GM19452 (cell line): ENCODE data around the gene KCTD5.
"Not testable (repeated sequence)": the region's sequence is repeated elsewhere in the genome, so short reads cannot be mapped to it uniquely, and the experiment has no call there.

Source experiments
- ATAC-seq: cut with Tn5 transposase; IDR thresholded peaks from one replicate; pipeline ENCODE4 v1.9.1; 2021; ENCODE audit not compliant: unreplicated experiment

KCTD5 gene, protein sequence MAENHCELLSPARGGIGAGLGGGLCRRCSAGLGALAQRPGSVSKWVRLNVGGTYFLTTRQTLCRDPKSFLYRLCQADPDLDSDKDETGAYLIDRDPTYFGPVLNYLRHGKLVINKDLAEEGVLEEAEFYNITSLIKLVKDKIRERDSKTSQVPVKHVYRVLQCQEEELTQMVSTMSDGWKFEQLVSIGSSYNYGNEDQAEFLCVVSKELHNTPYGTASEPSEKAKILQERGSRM

DNA sequence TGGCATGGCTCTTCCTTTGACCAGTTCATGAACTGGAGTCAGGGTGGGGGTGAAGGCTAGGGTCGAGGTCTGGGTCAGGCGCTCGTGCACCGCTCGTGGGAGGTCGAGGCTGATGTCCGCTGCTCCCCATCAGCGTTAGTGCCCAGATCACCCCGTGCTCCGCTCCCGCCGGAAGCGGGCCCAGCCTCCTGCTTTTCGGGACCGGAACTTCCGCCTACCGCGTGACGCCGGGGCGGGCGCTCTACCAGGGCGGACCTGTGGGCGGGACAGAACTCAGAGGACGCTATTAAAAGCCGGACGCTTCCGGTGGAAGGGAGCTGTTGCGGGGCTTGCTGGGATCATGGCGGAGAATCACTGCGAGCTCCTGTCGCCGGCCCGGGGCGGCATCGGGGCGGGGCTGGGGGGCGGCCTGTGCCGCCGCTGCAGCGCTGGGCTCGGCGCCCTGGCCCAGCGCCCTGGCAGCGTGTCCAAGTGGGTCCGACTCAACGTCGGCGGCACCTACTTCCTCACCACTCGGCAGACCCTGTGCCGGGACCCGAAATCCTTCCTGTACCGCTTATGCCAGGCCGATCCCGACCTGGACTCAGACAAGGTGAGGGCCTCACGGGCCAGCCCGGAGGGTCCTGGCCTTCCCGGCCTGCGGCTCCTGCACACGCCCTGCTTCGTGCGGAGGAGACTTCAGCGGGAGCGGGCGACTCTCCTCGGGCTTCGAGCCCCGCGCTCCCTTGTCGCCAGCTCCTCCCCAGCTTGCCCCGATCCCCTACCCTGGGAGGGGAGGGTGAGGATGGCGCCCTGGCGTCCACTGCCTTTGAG lies at the start of gene KCTD5:
TSS of gene KCTD5 (plus strand) at position 315 of the 813 bp plus-strand sequence. CDS start at position 341, 26 bp downstream.
- ATAC-seq = peak; percentile 50

DNA sequence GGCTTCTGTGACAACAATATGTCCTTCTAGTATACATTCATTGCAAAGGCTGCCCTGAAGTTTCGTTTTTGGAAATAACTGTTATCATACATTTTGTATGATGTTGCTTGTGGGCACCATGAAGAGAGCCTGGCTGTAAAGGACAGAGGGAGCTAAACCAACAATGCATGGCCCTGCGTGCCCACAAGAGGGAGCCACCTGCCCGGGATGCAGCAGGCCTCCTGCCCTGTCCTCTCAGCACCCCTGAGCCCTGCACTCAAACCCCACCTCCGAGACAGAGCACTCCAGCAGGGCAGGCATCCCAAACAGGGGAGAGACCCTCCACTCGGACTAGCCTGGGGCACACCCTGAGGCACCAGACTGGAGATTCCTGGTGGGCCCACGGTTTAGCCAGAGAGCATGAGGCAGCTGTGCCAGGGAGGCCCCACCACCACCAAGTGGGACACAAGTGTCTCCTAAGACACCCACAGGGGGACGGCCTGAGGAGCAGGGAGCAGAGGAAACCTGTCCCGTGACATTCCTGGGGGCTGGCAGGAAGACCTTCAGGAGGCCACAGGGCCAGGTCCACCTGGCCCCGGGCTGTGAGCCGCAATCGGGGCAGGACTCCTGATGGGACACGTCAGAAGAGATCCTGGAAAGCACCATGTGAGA lies 43.1 kb upstream of the KCTD5 start:
- peak; percentile 58 for ATAC-seq

DNA sequence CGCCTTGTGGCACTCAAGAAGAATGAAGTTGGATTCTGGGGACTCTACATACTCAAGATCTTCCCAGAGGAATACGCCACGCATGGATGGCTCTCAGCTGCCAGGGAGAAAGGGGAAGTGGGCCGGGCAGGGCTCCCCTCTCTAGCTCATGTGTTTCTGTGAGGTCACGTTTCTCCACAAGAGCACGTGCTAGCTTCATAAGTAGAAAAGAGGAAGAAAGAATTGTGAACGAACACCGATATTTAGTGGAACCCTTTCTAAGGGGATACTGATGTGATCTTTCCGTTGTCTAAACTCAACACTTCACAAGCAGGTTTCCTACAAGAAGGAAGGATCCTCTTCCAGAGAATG lies 42.6 kb upstream of the KCTD5 start:
- ATAC-seq = peak; percentile 35

DNA sequence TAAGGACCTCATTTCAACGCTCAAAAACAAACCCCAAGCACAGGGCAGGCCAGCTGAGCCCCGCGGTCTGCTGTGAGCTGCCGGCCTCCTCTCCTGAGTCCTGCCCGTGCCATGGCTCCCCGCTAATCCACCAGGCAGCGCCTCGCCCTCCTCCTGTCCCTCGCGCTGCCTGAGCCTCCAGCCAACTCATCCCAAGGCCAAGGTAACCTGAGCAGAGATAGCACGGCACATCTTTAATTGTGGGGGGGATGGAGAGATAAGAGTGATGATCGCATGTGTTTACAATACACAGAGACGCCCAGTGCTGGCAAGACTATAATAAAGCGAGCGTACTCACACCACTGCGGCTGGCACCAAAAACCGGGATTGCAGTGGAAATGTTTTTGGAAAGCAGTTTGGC lies 39.8 kb upstream of the KCTD5 start:
- ATAC-seq = not testable (repeated sequence)

DNA sequence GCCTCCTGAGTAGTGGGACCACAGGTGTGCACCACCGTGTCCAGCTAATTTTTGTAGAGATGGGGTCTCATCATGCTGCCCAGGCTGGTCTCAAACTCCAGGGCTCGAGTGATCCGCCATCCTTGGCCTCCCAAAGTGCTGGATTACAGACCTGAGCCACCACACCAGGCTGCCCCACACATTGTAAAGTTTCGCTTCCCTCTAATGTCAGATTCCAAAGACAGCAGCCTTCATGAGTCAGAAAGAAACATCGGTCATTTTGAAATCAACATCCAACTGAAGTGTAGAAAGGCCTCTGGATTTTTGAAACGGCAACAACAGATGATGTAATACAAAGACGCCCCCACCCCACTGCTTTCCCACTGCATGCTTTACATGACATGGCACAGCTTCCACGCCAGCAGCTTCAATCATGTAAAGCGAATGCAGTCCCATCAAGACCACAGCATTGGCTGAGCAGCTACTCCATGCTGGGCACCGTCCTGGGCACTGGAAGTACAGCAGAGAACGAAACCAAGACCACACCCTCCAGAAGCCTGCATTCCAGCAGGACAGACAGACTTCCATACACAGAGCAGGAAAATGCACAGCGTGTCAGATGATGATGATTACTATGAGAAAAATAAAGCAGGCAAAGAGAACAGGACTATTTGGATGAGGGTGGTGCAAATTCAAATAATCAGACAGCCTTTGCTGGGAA lies 37.4 kb upstream of the KCTD5 start:
- ATAC-seq = not testable (repeated sequence)

DNA sequence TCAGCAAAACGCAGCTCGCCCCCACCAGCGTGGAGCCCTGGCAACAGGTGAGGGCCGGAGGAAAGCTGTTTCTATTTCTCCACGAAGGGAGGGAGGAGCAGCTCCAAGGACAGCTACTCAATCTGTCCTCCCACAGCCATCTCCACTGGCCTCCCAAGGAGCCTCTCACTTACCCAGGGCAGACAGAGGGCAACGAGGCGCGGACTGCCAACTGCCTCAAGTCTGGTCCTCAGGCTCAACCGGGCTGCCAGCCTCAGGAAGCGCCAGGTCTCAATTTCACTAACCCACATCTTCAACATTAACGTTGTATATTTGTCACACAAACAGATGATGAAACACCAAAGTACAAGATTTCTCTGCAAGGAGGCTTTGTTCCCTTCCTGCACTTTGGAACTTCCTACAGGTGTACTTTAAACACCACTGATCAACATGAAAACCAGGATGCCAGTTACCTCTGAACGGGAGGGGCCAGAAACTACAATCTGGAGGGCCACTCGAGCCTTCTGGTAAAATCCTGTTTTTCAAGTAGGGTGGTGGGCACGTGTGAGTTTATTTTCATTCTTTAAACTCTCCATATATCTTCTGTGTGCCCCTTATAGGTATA lies 31.0 kb upstream of the KCTD5 start:
- not testable (repeated sequence) for ATAC-seq

DNA sequence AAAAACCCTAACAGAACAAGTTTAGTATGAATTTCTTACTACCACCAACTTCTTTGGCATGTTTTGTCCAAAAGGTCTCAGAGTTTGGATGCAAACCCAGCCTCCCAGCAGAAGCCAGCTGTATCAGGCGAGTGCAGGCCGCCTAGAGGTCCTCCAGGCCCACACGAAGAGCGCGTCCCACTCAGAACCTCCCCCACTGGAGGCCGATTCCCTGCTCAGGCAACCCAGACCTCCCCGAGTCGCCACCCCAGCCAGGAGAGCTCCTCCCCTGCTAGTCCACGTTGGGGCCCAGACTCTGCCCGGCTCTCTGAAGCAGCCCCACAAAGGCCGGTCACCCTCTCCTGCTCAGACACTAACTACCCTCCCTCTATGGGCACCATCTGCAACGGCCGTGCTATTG lies 28.4 kb upstream of the KCTD5 start:
- ATAC-seq = not testable (repeated sequence)

DNA sequence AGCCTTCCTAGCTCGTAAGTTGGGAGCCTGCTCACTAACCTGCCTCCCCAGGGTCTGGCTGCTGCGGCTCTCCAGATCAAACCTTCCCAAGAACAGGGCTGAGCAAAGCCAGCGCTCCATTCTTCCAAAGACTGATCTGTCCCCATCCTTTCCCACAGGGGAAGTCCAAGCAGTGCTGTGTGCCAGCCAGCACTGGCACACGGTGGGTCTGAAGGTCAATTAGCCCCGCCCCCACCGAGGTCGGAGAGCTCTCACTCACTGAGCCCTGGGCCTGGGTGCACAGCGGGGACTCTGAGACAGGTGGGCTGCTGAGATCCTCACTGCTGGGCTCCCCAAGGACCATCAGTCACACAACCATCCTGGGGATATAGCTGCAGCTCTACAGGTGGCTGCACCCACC lies 27.4 kb upstream of the KCTD5 start:
- ATAC-seq = not testable (repeated sequence)

DNA sequence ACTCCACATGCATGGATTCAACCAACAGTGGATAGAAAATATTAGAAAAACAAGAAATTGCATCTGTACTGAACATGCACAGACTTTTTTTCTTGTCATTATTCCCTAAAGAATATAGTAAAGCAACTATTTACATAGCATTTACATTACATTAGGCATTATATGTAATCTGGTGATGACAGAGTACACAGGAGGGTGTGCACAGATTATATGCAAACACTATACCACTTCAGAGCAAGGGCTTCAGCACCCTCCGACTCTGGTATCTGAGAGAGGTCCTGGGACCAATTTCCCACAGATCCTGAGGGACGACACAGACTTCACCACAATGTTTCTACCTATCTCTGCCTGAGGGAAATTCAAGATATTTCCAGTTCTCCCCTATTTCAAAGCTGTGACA lies 25.3 kb upstream of the KCTD5 start:
- ATAC-seq = no peak

DNA sequence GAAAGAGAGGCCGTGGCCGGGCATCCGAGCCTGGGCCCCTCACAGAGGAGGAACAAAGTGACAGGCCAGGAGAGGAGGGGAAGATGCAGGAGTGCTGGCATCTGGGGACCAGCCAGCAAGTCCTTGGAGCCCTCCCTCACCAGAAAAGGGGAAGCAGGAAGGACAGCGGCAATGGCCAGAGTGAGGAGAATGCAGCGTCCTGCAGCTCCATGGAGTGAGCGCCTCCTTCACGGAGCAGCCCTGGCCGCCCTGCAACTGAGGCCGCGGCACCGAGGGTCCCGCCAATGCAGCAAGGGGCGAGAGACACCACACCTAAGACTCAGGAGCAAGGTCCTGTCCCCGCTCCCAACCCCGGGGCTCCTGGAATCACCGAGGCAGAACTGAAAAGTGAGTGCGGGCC lies 24.5 kb upstream of the KCTD5 start:
- not testable (repeated sequence) for ATAC-seq

DNA sequence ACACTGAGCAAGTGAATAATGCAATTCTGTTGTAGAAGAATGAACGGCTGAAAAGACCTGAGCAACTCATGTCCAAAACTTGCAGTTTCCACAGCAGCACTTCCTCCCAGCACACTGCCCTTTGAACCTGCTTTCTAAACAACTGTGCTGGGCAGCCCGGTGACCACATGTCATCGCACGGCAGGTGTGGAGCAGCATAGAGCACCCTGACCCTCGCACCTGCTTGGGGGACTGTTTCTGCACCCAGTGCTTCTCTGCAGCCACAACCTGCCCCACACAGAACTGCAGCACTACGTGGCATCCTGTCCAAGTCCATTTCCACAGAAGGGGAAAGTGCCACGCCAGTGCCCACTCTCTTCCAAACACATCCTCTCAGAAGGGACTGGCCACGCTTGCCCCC lies 22.8 kb upstream of the KCTD5 start:
- not testable (repeated sequence) for ATAC-seq

DNA sequence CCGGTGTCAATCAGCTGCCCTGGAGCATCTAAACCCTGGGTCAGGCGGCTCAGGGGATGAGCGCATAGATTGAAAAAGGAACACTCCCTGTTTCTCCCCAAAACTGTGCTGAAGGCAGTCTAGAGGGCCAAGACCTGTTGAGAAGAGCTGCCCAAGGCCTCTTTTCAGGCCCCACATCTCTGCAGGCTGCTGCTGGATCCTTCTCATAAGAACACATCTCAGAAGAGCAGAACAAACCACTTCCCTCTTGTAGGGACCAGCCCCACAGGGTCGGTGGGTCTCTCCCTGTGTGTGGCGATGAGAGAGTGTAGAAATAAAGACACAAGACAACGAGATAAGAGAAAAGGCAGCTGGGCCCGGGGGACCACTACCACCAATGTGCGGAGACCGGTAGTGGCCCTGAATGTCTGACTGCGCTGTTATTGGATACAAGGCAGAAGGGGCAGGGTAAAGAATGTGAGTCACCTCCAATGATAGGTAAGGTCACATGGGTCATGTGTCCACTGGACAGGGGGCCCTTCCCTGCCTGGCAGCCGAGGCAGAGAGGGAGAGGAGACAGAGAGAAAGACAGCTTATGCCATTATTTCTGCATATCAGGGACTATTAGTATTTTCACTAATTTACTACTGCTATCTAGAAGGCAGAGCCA lies 22.2 kb upstream of the KCTD5 start:
- ATAC-seq = not testable (repeated sequence)

DNA sequence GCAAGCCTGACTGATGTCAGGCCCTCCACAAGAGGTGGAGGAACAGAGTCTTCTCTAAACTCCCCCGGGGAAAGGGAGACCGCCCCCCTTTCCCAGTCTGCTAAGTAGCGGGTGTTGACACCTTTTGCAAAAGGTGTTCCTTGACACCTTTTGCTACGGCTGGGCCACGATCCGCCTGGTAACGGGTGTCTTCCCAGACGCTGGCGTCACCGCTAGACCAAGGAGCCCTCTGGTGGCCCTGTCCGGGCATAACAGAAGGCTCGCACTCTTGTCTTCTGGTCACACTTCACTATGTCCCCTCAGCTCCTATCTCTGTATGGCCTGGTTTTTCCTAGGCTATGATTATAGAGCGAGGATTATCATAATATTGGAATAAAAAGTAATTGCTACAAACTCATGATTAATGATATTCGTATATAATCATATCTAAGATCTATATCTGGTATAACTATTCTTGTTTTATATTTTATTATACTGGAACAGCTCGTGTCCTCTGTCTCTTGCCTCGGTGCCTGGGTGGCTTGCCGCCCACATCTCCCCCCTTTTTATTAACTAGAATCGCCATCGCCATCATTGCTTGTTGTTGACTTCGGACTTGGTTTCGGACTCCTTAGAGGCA lies 21.5 kb upstream of the KCTD5 start:
- ATAC-seq = not testable (repeated sequence)

DNA sequence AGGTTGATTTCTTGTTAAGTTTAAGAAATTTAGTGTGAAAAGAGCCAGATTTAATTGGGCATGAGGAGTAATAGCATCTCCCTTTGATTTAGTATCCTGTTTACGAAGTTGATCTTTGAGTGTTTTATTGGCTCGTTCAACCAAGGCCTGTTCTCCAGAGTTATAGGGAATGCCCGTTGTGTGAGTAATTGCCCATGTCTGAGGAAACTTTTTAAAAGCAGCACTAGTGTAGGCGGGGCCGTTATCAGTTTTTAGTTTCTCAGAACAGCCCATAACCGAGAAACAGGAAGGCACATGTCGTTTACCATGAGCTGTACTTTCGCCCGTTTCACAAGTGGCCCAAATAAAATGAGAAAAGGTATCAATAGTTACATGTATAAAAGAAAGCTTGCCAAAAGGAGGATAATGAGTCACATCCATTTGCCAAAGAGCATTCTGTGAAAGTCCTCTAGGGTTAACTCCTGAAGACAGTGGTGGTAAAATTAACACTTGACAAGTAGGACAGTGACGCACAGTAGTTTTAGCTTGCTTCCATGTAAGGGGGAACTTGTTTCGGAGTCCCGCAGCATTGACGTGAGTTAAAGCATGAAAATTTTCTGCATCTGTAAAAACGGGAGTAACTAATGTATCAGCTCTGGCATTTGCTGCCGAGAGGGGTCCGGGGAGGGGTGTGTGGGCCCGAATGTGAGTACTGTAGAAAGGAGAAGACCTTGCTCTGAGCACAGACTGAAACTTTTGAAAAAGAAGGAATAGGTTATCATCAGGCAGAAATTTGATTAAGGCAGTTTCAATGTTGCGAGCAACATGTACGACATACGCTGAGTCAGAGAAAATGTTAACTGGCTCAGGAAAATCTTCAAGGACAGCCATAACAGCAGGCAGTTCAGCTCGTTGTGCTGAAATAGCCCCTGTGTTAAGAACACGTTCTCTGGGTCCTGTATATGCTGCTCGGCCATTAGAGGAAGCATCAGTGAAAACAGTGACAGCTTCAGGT lies 18.5 kb upstream of the KCTD5 start:
- no peak for ATAC-seq

DNA sequence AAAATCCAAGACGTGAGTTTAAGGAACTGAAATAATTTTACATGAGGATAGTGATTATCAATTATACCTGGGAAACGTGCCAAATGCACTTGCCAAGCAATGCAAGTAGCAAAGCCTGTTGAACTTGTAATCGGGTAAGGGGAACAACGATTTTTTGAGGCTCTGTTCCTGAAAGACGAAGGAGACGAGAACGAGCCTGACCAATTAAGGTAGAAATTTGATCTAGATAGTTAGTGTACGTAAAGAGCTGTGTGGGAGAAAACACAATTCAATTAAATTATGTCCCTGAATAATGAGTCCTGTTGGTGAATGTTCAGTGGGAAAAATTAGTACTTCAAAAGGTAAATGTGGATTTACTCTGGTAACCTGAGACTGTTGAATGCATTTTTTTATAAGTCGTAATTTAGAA lies 17.7 kb upstream of the KCTD5 start:
- no peak for ATAC-seq

DNA sequence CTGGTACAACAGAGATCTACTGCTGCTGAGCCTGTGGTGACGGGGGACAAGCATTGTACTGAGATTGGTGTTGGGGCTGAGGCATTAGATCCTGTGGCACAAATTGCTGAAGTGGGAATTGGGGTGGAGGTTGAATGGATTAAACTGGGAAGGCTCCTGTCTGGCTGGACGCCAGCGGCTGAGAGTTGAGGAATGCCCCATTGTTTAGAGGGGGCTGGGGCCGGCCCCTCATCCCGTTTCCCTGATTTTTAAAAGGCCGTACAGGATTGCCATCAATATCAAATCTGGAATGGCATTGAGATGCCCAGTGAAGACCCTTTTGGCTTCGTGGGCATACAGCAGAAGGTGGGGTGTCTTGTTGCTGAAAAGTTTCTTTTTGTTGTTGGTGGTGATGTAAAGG lies 15.7 kb upstream of the KCTD5 start:
- ATAC-seq = not testable (repeated sequence)

DNA sequence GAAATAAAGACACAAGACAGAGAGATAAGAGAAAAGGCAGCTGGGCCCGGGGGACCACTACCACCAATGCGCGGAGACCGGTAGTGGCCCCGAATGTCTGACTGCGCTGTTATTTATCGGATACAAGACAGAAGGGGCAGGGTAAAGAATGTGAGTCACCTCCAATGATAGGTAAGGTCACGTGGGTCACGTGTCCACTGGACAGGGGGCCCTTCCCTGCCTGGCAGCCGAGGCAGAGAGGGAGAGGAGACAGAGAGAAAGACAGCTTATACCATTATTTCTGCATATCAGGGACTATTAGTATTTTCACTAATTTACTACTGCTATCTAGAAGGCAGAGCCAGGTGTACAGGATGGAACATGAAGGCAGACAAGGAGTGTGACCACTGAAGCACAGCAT lies 12.7 kb upstream of the KCTD5 start:
- ATAC-seq = not testable (repeated sequence)

DNA sequence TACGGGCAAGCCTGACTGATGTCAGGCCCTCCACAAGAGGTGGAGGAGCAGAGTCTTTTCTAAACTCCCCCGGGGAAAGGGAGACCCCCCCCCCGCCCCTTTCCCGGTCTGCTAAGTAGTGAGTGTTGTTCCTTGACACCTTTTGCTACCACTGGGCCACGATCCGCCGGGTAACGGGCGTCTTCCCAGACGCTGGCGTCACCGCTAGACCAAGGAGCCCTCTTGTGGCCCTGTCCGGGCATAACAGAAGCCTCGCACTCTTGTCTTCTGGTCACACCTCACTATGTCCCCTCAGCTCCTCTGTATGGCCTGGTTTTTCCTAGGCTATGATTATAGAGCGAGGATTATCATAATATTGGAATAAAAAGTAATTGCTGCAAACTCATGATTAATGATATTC lies 12.3 kb upstream of the KCTD5 start:
- not testable (repeated sequence) for ATAC-seq

DNA sequence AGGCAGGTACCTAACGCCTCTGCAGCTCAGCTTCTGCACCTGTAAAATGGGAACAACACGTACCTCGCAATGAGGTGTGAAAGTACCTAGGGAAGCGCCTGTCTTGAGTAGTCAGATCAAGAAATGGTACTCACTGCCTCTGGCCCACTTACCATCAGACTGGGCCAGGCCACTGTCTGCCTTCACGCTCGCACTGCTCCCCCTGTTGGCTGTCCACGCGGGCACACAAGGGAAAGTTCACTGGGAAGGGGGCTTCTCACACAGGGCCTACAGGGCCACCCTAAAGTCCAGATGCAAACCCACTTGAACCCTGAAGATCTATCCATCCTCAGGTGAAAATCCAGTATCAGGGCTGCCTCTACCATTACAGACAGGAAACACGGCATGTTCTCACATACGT lies 11.1 kb upstream of the KCTD5 start:
- not testable (repeated sequence) for ATAC-seq
